DOHH2 (cell line): ENCODE data around the gene EFCAB12.

Experiments
- CTCF ChIP-seq: fragments of 200-600 bp; sonication (generic); IDR thresholded peaks from one replicate; pipeline ENCODE4 v1.5.1; 2014; ENCODE audit warnings: antibody characterized with exemption, mild to moderate bottlenecking, low read depth, low read length; ENCODE audit not compliant: poor library complexity, severe bottlenecking
- EZH2phosphoT487 ChIP-seq: fragments of 200-600 bp; sonication (generic); IDR thresholded peaks from 2 replicates; pipeline ENCODE4 v1.6.1; 2017; ENCODE audit warnings: borderline replicate concordance, mild to moderate bottlenecking, antibody characterized with exemption, low read length, moderate library complexity, mixed read lengths

GRCh38 chr3:129446926-129447325, 18.5 kb upstream of the EFCAB12 start:
- TF ChIP-seq CTCF = no peak
- TF ChIP-seq EZH2phosphoT487 = no peak
